Umbilical cord (tissue), 2 donors: ENCODE data around the gene PLCB1. TPM values are rescaled to one million over a fixed set of nuclear protein-coding genes. Genes with fewer than 3 reads are reported as not detected.
"Not testable (repeated sequence)": the region's sequence is repeated elsewhere in the genome, so short reads cannot be mapped to it uniquely, and the experiment has no call there.

Experiments used
- DNase-seq: peaks from one replicate; pipeline ENCODE4 v3.0.0-alpha.2; 2015; ENCODE audit warnings: low spot score
- total RNA-seq: library from RNA; depleted of rRNA; stranded (reverse); fragments of >200 nt; gene quantifications from one replicate; pipeline ENCODE4 v1.2.3, GENCODE V29; 2014; ENCODE audit warnings: low replicate concordance; ENCODE audit not compliant: insufficient read depth

PLCB1 gene
- total RNA-seq, 1 donor from 2014 or later: 49.1 TPM

DNA sequence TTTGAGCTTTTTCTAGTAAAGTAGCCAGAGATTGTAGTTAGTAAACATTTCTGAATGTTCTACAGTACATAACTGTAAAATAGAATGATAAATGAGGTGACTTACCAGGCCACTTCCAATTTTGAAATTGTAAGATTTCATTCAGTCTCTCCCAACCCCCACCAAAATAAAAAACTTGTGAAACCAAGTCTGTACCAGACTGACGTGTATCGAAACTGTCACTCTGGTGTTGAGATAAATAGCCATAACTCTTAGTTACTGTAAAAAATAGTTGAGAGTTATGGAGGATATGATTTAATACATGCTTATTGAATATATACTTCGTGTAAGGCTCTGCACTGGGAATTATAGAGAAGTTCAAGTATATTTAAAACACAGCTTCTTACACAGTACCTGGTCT, 455.7 kb downstream of the PLCB1 start:
- no peak for DNase-seq

DNA sequence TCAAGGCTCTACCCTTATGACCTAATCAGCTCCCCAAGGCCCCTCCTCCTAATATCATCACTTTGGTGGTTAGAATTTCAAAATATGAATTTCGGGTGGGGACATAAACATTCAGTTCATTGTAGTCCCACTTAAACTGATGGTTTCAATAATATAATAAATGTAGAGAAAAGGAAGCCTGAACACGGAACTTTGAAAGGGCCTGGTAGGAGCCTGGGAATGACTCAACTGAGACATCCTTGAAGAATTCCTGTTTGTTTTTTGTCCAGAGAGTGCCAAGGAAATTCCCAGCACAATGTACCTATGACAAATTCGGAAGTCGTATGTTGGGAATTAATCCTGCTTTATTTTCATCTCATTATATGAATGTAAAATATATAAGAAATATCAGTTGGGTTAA, 457.9 kb downstream of the PLCB1 start:
- DNase-seq: no peak

DNA sequence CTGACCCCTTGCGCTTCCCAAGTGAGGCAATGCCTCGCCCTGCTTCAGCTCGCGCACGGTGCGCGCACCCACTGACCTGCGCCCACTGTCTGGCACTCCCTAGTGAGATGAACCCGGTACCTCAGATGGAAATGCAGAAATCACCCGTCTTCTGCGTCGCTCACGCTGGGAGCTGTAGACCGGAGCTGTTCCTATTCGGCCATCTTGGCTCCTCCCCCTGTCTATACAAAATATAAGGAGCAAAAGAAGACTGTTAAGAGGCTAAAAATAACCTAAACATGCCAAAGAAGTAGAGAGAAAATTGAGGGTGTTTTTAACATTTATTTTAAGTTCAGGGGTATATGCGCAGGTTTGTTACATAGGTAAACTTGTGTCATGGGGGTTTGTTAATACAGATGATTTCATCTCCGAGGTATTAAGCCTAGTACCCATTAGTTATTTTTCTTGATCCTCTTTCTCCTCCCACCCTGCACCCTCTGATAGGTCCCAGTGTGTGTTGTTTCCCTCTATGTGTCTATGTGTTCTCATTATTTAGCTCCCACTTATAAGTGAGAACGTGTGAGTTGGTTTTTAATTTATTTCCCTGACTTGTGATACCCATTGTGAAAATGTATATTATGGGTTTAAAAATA, 469.0 kb downstream of the PLCB1 start:
- DNase-seq: not testable (repeated sequence)

DNA sequence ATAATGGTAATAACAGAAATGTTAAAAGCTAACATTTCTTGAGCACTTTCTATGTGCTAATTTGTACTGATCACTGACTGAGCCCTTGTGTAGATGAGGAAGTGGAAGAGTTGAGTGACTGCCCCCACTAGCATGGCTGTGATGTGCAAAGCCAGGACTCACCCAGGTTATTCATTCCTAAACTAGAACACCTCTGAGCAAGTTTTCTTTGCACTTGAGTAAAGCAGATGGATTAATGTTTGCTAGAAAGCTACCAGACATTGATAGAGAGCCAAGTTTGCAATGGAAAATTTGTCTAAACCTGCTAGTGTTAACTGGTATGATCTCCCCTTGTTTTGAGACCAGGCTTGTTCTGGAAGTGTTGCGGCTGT, 469.5 kb downstream of the PLCB1 start:
- no peak for DNase-seq

DNA sequence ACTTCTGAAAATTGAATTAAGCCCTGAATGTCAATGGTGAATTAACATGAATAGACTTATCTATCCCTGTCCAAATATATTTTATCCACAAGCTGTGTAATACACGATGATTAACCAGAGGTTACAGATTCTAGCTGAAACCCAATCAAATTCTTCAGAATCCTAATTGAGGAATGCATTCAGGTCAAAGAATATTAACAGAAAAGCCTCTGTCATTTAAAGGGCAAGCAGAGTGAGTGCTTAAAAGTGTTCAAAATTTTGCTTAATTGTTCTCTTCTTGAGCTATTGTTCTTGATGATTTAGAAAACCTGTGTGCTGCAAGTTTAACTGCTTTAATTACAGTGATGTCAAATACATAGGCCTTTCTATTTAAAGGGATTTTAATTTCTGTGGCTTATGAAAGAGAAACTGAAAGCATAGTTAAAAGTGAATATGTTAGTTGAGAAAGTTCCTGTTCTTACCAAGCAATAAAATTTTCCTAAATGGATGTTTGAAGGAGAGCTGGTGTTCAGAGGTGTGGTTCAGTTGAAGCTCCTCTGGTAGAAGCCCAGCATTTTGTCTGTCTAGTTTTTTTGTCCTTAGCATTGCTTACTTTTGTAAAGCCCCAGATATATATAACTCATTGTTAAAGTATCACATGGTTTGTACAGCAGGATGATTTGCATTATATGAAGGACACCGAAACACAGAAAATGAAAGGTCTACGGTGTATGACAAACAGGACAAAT, 470.5 kb downstream of the PLCB1 start:
- no peak for DNase-seq

DNA sequence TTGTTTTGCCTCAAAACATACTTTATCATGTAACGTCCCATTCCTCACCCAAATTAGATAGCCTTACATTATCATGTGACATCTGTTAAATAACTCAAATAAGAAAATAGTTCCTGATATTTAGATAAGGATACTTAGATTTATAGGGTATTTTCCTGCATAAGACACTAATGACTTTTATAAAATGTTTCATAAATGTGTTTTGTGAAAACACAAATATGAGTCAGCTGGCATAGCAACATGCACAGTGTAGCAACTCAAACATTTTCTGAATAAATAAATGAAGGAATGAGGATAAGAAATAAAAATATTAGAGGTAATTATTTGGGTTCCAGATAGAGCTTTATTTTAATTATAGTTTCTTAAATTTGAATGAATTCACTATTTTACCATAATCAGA, 476.4 kb downstream of the PLCB1 start:
- DNase-seq: no peak

DNA sequence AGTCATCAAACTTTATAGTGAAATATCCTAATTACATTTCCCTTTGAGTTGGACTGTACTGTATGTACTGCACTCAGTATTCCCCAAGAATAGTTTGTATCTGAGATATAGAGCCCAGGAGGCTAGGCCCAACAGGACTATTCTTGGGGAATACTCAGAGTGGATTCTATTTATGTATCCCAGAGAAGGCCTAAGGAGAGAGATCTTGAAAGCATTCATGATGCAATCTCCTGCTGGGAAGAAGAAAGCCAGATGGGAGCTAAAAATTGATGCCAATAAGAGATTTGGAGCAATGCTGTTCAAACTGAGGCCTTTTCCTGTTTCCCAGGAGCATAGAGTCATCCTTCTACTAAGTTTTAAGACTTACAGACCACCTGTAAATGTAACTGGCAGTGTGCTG, 484.7 kb downstream of the PLCB1 start:
- DNase-seq: peak; percentile 56

DNA sequence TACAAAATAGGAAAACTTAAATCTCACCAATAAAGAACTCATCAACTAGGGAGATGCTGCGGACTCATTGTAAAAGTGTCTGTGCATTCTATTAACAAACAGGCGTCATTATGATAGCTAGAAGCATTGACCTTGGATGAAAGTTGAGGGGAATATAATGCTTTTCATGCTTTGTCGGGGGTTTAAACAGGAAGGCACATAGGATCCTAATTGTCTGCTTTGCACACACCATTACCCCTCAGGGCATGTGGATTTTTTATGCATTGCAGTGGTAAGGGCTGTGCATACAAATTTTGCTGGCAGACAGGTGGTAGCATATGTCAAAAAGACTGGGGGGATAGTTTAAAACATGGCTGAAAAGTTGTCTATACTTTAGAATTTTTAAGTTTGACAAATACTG, 488.9 kb downstream of the PLCB1 start:
- DNase-seq: no peak

DNA sequence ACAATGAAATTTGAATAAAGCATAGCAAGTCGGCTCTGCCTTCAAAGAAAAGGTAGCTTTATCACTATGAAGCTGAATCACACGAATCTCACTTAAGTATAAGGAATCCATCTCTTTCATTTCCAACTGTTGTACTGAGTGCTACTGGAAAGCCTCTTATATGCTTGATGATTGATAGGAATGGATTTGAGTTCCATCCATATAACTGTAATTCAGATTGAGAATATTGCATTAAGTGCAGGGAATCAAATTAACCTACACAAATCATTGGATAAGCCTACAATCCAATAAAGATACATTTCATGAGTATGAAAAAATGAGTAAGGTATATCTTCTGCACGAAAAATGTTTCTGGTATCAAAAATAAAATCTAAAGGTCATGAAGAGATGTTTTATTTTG, 492.0 kb downstream of the PLCB1 start:
- DNase-seq: no peak

DNA sequence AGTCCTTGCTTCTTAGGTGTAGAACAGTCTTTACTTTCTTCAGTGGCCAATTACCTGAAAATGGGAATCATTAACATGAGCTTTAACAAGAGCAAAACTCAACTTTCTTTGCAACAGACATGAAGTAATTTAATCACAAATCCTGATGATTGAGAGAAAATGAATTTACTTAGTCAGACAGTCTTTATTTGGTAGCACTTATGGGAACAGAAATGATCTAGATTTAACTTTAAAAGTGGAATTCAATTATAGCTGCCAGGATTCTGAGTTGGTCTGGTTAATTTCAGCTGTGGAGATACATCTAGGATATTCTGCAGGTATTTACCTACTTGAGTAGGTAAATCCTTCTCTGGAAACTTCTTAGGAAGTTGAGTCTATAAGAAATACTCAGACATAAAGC, 492.6 kb downstream of the PLCB1 start:
- DNase-seq: no peak

DNA sequence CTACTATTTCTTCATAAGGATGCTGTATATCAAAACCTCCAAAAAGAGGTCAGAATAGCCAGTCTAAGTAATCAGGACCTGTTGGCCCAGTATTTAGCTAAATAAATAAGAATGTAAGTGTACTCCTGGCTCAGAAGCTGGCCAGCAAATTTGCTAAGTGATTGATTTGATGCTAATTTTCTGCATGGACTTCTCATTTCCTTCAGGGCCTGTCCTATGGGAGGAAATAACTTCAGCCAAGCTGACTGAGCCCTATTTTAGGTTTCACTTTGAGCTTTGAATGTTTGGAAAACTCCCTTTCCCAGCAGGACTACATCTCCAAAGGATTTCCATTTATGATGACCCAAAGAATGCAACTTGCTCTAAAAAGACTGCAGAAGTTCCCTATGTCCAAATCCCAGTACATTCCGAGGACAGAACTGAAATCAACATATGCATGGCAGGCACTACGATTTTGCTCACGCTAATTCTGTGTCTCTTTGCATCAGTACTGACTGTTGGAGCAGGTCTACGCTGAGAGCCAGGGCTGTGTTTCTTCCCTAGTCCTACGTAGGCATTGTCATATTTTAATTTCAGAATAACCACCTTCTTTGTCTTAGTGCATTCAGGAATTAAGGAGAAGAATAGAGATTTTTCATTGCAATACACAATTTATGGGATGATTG, 495.4 kb downstream of the PLCB1 start:
- no peak for DNase-seq

DNA sequence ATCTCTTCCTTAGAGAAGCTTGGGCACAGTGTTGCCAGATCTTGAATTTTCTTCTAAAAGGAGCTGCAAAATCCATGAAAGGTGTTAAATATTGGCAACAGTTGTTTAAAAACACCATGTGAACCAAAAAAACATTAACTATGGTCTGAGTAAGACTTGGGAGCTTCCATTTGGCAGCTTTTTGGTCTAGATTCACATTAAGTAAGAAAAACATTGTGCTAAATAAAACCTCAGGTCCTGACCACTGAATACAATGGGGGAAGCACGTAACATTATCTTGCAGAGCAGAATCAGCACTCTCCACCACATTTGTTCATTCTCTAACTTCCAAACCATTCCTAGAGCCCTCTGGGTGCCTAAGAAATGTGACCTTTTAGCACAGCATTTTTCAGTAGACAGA, 499.2 kb downstream of the PLCB1 start:
- no peak for DNase-seq

DNA sequence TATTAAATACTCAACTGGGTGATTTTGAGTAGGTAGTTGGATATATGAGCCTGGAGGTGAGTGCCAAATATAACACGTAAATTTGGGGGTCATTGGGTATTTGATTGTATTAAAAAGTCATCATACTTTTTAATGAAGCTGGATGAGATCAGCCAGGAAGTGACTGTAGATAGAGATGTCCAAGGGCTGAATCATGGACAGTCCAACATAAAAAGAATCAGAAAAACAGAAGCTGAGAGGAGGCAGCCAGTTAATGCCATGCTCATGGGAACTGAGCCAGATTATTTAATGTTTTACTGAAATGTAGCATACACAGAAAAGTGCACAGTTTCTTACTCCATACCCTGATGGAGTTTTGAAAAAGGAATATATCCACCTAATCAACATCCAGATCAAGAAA, 501.3 kb downstream of the PLCB1 start:
- no peak for DNase-seq

DNA sequence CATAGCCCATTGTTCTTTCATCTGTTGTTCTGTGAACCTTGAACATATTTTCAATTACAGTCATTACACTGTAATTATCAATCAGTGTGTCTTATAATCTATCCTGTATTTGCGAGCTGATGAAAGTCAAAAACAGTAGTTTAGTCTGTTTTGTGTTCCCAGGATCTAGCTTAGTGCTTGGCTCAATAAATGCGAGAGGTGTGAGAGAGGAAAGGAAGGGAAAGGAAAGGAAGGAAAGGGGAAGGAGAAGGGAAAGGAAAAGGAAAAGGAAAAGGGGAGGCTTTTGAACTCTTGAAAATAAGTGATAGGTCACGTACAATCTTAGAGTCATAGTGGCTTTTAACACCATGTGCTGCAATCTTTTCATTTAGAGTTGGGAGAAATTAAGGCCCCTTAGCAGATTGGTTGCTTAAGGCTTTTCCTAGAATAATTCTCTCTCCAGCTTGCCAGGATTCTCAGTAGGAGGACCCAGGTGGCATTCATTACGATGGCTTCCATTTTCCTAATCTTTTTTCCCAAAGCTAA, 503.0 kb downstream of the PLCB1 start:
- no peak for DNase-seq

DNA sequence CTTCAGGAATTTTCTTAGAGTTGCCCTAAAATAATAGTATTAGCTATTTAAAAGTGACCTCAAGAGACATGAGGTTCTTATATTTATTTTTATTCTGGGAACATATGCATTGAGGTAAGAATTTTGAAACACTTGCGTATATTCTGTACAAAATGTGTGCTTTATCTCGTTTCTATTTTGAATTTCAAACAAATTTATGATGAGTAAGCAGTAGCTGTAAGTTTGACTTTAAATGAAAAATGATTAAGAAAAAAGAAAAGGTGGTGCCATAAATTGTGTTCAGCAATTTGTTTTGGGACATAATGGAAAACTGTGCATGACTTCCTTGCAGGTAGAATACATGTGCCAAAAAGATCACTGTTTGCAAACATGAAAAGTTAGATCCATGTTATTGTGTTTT, 503.8 kb downstream of the PLCB1 start:
- DNase-seq: no peak

DNA sequence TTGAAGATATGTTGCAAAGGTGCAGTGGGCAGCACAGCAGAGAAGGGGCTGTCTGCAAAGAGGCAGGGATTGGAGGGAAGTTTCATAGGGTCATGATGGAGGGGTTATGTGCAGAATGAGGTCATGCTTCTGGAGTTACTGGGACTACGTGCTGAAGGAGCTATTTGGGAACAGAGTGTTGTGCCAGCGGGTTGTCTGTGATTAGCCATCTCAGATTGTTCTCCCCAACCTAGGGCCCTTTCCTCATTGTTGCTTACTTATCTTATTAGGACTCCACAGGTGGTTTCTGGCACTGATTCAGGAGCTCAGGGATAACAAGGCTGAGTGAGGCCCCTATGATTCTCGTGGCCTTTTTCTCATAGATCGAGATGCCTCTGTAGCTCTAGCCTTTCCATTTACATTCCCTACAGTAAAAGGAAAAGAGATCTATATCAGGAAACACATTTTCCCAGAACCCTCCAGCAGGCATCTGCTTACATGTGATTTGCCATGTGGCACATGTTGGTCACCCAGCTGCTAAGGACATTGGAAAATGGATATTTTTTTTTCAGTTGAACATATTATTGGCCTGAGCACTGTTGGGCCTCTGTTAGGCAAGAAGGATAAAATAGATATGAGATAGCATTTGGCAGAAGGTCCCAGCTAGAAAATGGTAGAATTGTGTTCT, 507.2 kb downstream of the PLCB1 start:
- DNase-seq: no peak

DNA sequence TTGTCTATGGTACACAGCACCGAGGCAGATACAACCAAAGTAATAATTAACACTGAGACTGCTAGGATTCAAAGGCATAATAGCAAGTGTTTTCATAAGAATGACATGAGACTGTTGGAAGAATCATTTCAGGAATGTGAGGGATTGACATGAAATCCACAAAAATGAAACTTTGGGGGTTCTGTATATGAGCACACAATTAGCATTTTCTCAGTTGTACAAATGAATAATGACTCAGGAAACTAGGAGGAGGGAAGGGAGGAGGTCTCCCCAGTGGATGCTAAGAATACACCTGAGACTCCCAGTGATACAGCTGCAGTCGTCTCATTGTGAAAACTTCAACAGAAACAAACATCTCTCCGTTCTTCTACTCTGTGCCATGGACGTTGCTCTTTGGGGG, 508.4 kb downstream of the PLCB1 start:
- DNase-seq: no peak

DNA sequence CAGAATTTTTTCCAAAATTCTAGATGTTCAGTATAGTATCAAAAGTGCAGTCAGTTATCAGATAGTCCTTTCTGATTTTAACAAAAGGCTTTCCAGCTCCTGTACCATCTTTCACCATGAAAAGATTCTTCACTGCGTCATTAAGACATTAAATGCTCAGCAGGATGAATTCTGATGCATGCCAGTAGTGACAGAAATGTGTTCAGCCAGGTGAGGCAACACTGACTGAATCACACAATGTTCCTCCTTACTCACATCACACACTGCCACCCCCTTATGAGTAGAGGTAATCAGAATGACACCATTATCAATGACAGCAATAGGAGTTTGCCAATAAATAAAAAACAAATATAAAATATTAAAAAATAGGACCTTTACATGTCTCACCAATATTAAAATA, 510.2 kb downstream of the PLCB1 start:
- no peak for DNase-seq

DNA sequence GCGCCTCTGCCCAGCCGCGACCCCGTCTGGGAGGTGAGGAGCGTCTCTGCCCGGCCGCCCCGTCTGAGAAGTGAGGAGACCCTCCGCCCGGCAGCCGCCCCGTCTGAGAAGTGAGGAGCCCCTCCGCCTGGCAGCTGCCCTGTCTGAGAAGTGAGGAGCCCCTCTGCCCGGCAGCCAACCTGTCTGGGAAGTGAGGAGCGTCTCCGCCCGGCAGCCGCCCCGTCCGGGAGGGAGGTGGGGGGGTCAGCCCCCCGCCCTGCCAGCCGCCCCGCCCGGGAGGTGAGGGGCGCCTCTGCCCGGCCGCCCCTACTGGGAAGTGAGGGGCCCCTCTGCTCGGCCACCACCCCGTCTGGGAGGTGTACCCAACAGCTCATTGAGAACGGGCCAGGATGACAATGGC, 512.4 kb downstream of the PLCB1 start:
- not testable (repeated sequence) for DNase-seq

DNA sequence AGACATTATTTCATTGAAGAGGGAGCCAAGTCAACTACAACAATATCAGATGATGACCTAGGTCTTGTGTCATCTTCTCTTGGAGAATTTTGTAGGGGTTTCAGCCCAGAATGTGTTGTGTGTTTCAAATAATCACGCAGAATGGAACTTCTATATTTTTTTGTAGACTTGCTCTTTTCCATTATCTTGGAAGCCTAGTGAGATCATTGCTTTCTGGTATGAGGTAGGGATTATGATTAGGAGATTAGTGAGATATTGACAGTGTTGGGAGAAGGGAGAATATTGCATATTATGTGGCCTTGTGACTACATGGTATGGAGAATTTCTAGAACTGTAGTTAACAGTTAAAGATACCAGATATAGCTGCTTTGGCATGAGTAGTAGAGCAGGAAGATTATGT, 513.3 kb downstream of the PLCB1 start:
- peak; percentile 62 for DNase-seq

DNA sequence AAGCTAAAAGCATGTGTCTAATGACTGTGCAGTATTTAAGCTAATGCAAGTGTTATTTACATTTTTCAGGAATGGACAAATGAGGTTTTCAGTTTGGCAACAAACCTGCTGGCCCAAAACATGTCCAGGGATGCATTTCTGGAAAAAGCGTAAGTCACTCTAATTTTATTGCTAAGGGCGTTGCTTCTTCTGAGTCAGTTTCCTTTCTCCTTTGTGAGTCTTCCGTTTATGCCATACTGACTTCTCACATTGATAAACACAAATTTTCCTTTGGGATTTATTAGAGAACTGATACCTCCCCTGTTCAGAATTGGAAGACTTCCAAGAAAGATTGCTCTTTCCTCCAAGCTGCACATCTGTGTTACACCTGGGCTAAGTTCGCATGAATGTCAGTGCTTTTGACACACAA, 514.0 kb downstream of the PLCB1 start:
- peak; percentile 37 for DNase-seq

DNA sequence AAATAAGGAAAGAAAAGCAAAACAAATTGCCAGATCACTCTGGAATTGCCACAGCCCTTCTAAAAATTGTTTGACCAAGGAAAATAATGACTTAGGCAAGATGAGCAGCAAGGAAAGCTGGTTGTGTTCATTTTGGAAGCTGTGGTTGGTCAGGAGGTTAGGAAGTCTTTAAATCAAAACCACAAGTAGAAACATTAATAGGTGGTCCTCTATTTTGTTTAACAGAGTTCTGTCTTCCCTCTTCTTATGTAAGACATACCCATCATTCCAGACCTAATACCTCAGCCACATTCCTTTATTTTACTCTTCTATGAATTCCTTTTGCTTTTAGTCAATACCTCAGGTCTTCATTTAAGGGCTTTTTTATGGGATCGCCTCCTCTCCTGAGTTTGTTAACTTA, 514.6 kb downstream of the PLCB1 start:
- DNase-seq: no peak
